GM21529 (cell line): ENCODE results near the gene PTPRF.
"Not testable (repeated sequence)": the region's sequence is repeated elsewhere in the genome, so short reads cannot be mapped to it uniquely, and the experiment has no call there.

ENCODE experiments used
- ATAC-seq: cut with Tn5 transposase; IDR thresholded peaks from one replicate; pipeline ENCODE4 v1.9.1; 2021; ENCODE audit not compliant: unreplicated experiment

PTPRF gene

GRCh38 chr1:43530483-43531106, at the start of gene PTPRF:
Gene PTPRF (plus strand): TSS chr1:43530883. CDS start chr1:43545076, 14,193 bp downstream.
- ATAC-seq = no peak

GRCh38 chr1:43481491-43481890, 49.2 kb upstream of the PTPRF start:
- ATAC-seq = no peak

- no peak for ATAC-seq
Observed at GRCh38 chr1:43482215-43482614, 48.5 kb upstream of the PTPRF start.

- no peak for ATAC-seq
Observed at GRCh38 chr1:43484367-43484766, 46.3 kb upstream of the PTPRF start.

GRCh38 chr1:43488165-43488564, 42.5 kb upstream of the PTPRF start:
- no peak for ATAC-seq

GRCh38 chr1:43491061-43491460, 39.6 kb upstream of the PTPRF start:
- ATAC-seq = no peak

GRCh38 chr1:43492826-43493225, 37.9 kb upstream of the PTPRF start:
- ATAC-seq = no peak

- no peak for ATAC-seq
Observed at GRCh38 chr1:43493661-43494450, 36.8 kb upstream of the PTPRF start.

- no peak for ATAC-seq
Observed at GRCh38 chr1:43495204-43495603, 35.5 kb upstream of the PTPRF start.

GRCh38 chr1:43499898-43500297, 30.8 kb upstream of the PTPRF start:
- ATAC-seq = no peak

- not testable (repeated sequence) for ATAC-seq
Observed at GRCh38 chr1:43501806-43502205, 28.9 kb upstream of the PTPRF start.

- no peak for ATAC-seq
Observed at GRCh38 chr1:43503534-43503933, 27.1 kb upstream of the PTPRF start.

GRCh38 chr1:43505077-43505780, 25.5 kb upstream of the PTPRF start:
- ATAC-seq = no peak

- no peak for ATAC-seq
Observed at GRCh38 chr1:43506233-43506632, 24.4 kb upstream of the PTPRF start.

- no peak for ATAC-seq
Observed at GRCh38 chr1:43507296-43508295, 23.1 kb upstream of the PTPRF start.

- no peak for ATAC-seq
Observed at GRCh38 chr1:43509007-43509739, 21.5 kb upstream of the PTPRF start.

GRCh38 chr1:43509740-43510375, 20.8 kb upstream of the PTPRF start:
- no peak for ATAC-seq

GRCh38 chr1:43510621-43511020, 20.1 kb upstream of the PTPRF start:
- no peak for ATAC-seq

GRCh38 chr1:43511394-43511793, 19.3 kb upstream of the PTPRF start:
- no peak for ATAC-seq

GRCh38 chr1:43512133-43512532, 18.6 kb upstream of the PTPRF start:
- ATAC-seq = no peak
